Mesenchymal stem cell (in vitro differentiated cells and primary cell): ENCODE measurements around the gene CRIP3.

Source experiments
- DNase-seq: peaks from one replicate; pipeline ENCODE4 v3.0.0-alpha.2; 2013
- H2AFZ ChIP-seq: one replicate; pipeline ENCODE4 v1.6.1; 2013; ENCODE audit warnings: low read depth, mild to moderate bottlenecking, control low read depth, inconsistent platforms, low read length, moderate library complexity
- H2AK5ac ChIP-seq: 2 replicates; pipeline ENCODE4 v1.6.1; 2013; ENCODE audit warnings: low read length, moderate library complexity, mild to moderate bottlenecking, inconsistent platforms; ENCODE audit not compliant: severe bottlenecking
- H2BK120ac ChIP-seq: one replicate; pipeline ENCODE4 v1.6.1; 2013; ENCODE audit warnings: low read depth, mild to moderate bottlenecking, inconsistent platforms, low read length, moderate library complexity
- H2BK12ac ChIP-seq, 2 experiments: one replicate each; pipeline ENCODE4 v1.6.1; 2013; ENCODE audit warnings: inconsistent platforms in 2 of 2, low read length in 2 of 2, mild to moderate bottlenecking in 2 of 2, moderate library complexity in 2 of 2, control low read depth in 1 of 2
- H2BK15ac ChIP-seq: one replicate; pipeline ENCODE4 v1.6.1; 2013; ENCODE audit warnings: mild to moderate bottlenecking, low read depth, inconsistent platforms; ENCODE audit not compliant: poor library complexity, severe bottlenecking
- H2BK5ac ChIP-seq: 2 replicates; pipeline ENCODE4 v1.6.1; 2013; ENCODE audit warnings: low read depth, mild to moderate bottlenecking, low read length, control low read depth, inconsistent platforms; ENCODE audit not compliant: poor library complexity, severe bottlenecking
- H3K14ac ChIP-seq, 2 experiments: one replicate each; pipeline ENCODE4 v1.6.1; 2013; ENCODE audit warnings: inconsistent platforms in 2 of 2, low read length in 2 of 2, control low read depth in 1 of 2, mild to moderate bottlenecking in 1 of 2, moderate library complexity in 1 of 2
- H3K18ac ChIP-seq, 2 experiments: one replicate each; pipeline ENCODE4 v1.6.1; 2013; ENCODE audit warnings: inconsistent platforms in 2 of 2, low read length in 2 of 2, control low read depth in 1 of 2, low read depth in 1 of 2, mild to moderate bottlenecking in 1 of 2
- H3K23ac ChIP-seq, 2 experiments: one replicate each; pipeline ENCODE4 v1.6.1; 2013; ENCODE audit warnings: inconsistent platforms in 2 of 2, low read length in 2 of 2, mild to moderate bottlenecking in 2 of 2, moderate library complexity in 2 of 2, control low read depth in 1 of 2
- H3K27ac ChIP-seq: 2 replicates; pipeline ENCODE4 v1.5.1; 2013; ENCODE audit warnings: mild to moderate bottlenecking, moderate library complexity, low read length, control low read depth, inconsistent platforms; ENCODE audit not compliant: poor library complexity, severe bottlenecking
- H3K27me3 ChIP-seq, 2 experiments: 2 replicates each; pipeline versions ENCODE4 v1.6.1 to v1.7.0; 2013; ENCODE audit warnings: low read length in 2 of 2, mild to moderate bottlenecking in 2 of 2, moderate library complexity in 2 of 2, control low read depth in 1 of 2, inconsistent platforms in 1 of 2; ENCODE audit not compliant: control insufficient read depth in 1 of 2, insufficient read depth in 1 of 2
- H3K36me3 ChIP-seq, 2 experiments: 2 replicates each; pipeline versions ENCODE4 v1.6.1 to v1.7.0; 2013; ENCODE audit warnings: low read length in 2 of 2, control low read depth in 1 of 2, inconsistent platforms in 1 of 2, low read depth in 1 of 2, mild to moderate bottlenecking in 1 of 2; ENCODE audit not compliant: insufficient read depth in 2 of 2, control insufficient read depth in 1 of 2
- H3K4ac ChIP-seq, 2 experiments: one replicate each; pipeline ENCODE4 v1.6.1; 2013; ENCODE audit warnings: inconsistent platforms in 2 of 2, low read length in 2 of 2, mild to moderate bottlenecking in 2 of 2, moderate library complexity in 2 of 2, control low read depth in 1 of 2, low read depth in 1 of 2
- H3K4me1 ChIP-seq: 2 replicates; pipeline ENCODE4 v1.6.1; 2013; ENCODE audit warnings: low read depth, low read length, control low read depth; ENCODE audit not compliant: control insufficient read depth, insufficient read depth
- H3K4me2 ChIP-seq: 2 replicates; pipeline ENCODE4 v1.6.1; 2013; ENCODE audit warnings: low read length, mild to moderate bottlenecking, inconsistent platforms; ENCODE audit not compliant: poor library complexity, severe bottlenecking
- H3K4me3 ChIP-seq, 2 experiments: 2 replicates each; pipeline versions ENCODE4 v1.5.1 to v1.7.0; 2013; ENCODE audit warnings: low read length in 2 of 2, mild to moderate bottlenecking in 2 of 2, control low read depth in 1 of 2, low read depth in 1 of 2; ENCODE audit not compliant: insufficient read depth in 1 of 2
- H3K79me1 ChIP-seq: replicated peaks from 2 replicates; pipeline ENCODE4 v1.6.1; 2013; ENCODE audit warnings: mild to moderate bottlenecking, control low read depth, low read length, inconsistent platforms; ENCODE audit not compliant: poor library complexity, severe bottlenecking
- H3K9ac ChIP-seq: 2 replicates; pipeline ENCODE4 v1.7.0; 2013; ENCODE audit warnings: mild to moderate bottlenecking, low read length, moderate library complexity
- H3K9me3 ChIP-seq: 2 replicates; pipeline ENCODE4 v1.7.0; 2013; ENCODE audit warnings: mild to moderate bottlenecking, low read length; ENCODE audit not compliant: control insufficient read depth
- H4K8ac ChIP-seq: one replicate; pipeline ENCODE4 v1.6.1; 2013; ENCODE audit warnings: inconsistent platforms, mild to moderate bottlenecking, low read length, moderate library complexity
- H4K91ac ChIP-seq: one replicate; pipeline ENCODE4 v1.6.1; 2013; ENCODE audit warnings: mild to moderate bottlenecking, low read length, inconsistent platforms
- WGBS: methylation state at CpG from one replicate; pipeline ENCODE4 v1.1.7; 2013; ENCODE audit warnings: mixed read lengths; 5-methylcytosine and 5-hydroxymethylcytosine counted together

CRIP3 gene

GRCh38 chr6:43336382-43336781 lies 27.8 kb upstream of the CRIP3 start:
- Histone ChIP-seq H3K4ac (no peak overlapping the region), H2AFZ (no peak overlapping the region), H2BK5ac (no peak overlapping the region), H3K4me1 (no peaks in the 10 kb centered on the region), H3K27me3 (no peaks in the 10 kb centered on the region), H3K4me2 (no peak overlapping the region), H2AK5ac (no peak overlapping the region), H3K14ac (no peak overlapping the region), H3K79me1 (no peaks in the 10 kb centered on the region), H2BK12ac (no peak overlapping the region), H3K9me3 (no peaks in the 10 kb centered on the region), H3K23ac (no peak overlapping the region), H3K18ac (no peak overlapping the region), H2BK15ac (no peak overlapping the region), H3K4me3 (no peak overlapping the region), H3K9ac (no peak overlapping the region), H3K36me3 (peaks cover 22 to 50% of the 10 kb centered on the region in 2 experiments), H4K91ac (no peak overlapping the region), H4K8ac (no peak overlapping the region), H2BK120ac (no peak overlapping the region), H3K27ac (no peak overlapping the region)
- WGBS, result 95% methylated on average over 3 of the region's 3 CpGs
- DNase-seq, result no peak

- no peak overlapping the region for H3K18ac ChIP-seq
- no peak for DNase-seq
- no peak overlapping the region for H3K14ac ChIP-seq
- no peak overlapping the region for H3K4me2 ChIP-seq
- H2AFZ ChIP-seq, result no peak overlapping the region
- no peak overlapping the region for H2BK15ac ChIP-seq
- H3K4ac ChIP-seq, result no peak overlapping the region
- 87% methylated on average over 3 of the region's 3 CpGs for WGBS
- no peak overlapping the region for H2AK5ac ChIP-seq
- H3K27ac ChIP-seq, result no peak overlapping the region
- H3K79me1 ChIP-seq, result no peaks in the 10 kb centered on the region
- peaks cover 22 to 42% of the 10 kb centered on the region in 2 experiments for H3K36me3 ChIP-seq
- no peak overlapping the region for H4K8ac ChIP-seq
- H3K23ac ChIP-seq, result no peak overlapping the region
- H2BK5ac ChIP-seq, result no peak overlapping the region
- no peaks in the 10 kb centered on the region for H3K4me1 ChIP-seq
- H3K9ac ChIP-seq, result no peak overlapping the region
- no peak overlapping the region for H4K91ac ChIP-seq
- no peak overlapping the region for H3K4me3 ChIP-seq
- no peak overlapping the region for H2BK120ac ChIP-seq
- H3K27me3 ChIP-seq, result no peaks in the 10 kb centered on the region
- H2BK12ac ChIP-seq, result no peak overlapping the region
- H3K9me3 ChIP-seq, result no peaks in the 10 kb centered on the region
Measured at GRCh38 chr6:43335469-43335868, 26.8 kb upstream of the CRIP3 start.

- WGBS, result 80% methylated on average over 1 of the region's 2 CpGs
- Histone ChIP-seq H3K27me3 (no peaks in the 10 kb centered on the region), H3K27ac (no peak overlapping the region), H3K23ac (no peak overlapping the region), H2AFZ (no peak overlapping the region), H2BK5ac (no peak overlapping the region), H3K4ac (no peak overlapping the region), H3K9ac (no peak overlapping the region), H3K4me1 (no peaks in the 10 kb centered on the region), H4K91ac (no peak overlapping the region), H3K79me1 (no peaks in the 10 kb centered on the region), H2AK5ac (no peak overlapping the region), H2BK12ac (no peak overlapping the region), H3K9me3 (no peaks in the 10 kb centered on the region), H4K8ac (no peak overlapping the region), H3K4me2 (no peak overlapping the region), H2BK15ac (no peak overlapping the region), H3K14ac (no peak overlapping the region), H3K36me3 (peaks cover 16 to 33% of the 10 kb centered on the region in 2 experiments), H2BK120ac (no peak overlapping the region), H3K18ac (no peak overlapping the region), H3K4me3 (no peak overlapping the region)
- DNase-seq, result peak; percentile 73
Measured at GRCh38 chr6:43334466-43335095, 26.0 kb upstream of the CRIP3 start.

DNA sequence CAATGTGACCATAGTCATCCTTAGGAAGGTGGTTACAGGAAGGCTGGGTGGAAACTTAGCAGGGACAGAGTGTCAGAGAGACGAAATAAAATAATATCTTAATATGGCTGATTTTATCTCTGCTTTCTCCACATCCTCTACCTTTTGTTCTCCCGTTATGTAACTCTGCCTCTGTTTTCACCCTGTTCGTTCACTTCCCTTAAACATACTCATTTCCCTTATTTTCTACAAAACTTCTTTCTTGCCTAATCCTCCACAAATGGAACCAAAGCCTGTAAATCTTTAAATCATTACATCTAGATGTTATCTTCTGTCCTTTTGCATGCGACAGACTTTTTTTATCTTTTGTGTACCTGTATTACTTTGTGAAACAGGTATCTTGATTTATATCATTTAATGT lies 23.3 kb upstream of the CRIP3 start:
- H2BK120ac ChIP-seq, result no peak overlapping the region
- no peak overlapping the region for H3K4me2 ChIP-seq
- H4K91ac ChIP-seq, result no peak overlapping the region
- H3K14ac ChIP-seq, result no peak overlapping the region
- no peaks in the 10 kb centered on the region for H3K4me1 ChIP-seq
- H2AFZ ChIP-seq, result no peak overlapping the region
- H2BK5ac ChIP-seq, result no peak overlapping the region
- H3K27ac ChIP-seq, result no peak overlapping the region
- H2BK15ac ChIP-seq, result no peak overlapping the region
- no peaks in the 10 kb centered on the region for H3K79me1 ChIP-seq
- no peaks in the 10 kb centered on the region for H3K9me3 ChIP-seq
- no peaks in the 10 kb centered on the region for H3K27me3 ChIP-seq
- no peak overlapping the region for H3K4ac ChIP-seq
- no peak overlapping the region for H4K8ac ChIP-seq
- no peak overlapping the region for H3K4me3 ChIP-seq
- H3K36me3 ChIP-seq, result peaks cover 0 to 8% of the 10 kb centered on the region in 2 experiments
- H3K18ac ChIP-seq, result no peak overlapping the region
- no peak overlapping the region for H2BK12ac ChIP-seq
- DNase-seq, result no peak
- no peak overlapping the region for H3K9ac ChIP-seq
- no peak overlapping the region for H2AK5ac ChIP-seq
- no peak overlapping the region for H3K23ac ChIP-seq
- 96% methylated on average over 3 of the region's 4 CpGs for WGBS
